ENCODE measurements around the gene TRIB2. TPM values are rescaled to one million over a fixed set of nuclear protein-coding genes. Genes with fewer than 3 reads are reported as not detected.
A peak's percentile ranks its signal among the peaks of the same experiment; 100 is the strongest.

The TRIB2 gene
- total RNA-seq, 1 donor from 2014 or later: 131 TPM

- Mint-ChIP-seq H3K4me1 (ENCODE audit: low read depth, unreplicated experiment) (peaks cover 36% of the 10 kb centered on the region), H3K27me3 (ENCODE audit: unreplicated experiment) (peaks cover 20% of the 10 kb centered on the region), H3K27ac (ENCODE audit: unreplicated experiment) (peak overlapping the region; percentile 100), H3K9me3 (ENCODE audit: unreplicated experiment) (peaks cover 24% of the 10 kb centered on the region), H3K4me3 (ENCODE audit: unreplicated experiment) (peak overlapping the region; percentile 98), H3K36me3 (ENCODE audit: unreplicated experiment) (peaks cover 19% of the 10 kb centered on the region)
- DNase-seq: no peak
- TF ChIP-seq, protein P1, sequence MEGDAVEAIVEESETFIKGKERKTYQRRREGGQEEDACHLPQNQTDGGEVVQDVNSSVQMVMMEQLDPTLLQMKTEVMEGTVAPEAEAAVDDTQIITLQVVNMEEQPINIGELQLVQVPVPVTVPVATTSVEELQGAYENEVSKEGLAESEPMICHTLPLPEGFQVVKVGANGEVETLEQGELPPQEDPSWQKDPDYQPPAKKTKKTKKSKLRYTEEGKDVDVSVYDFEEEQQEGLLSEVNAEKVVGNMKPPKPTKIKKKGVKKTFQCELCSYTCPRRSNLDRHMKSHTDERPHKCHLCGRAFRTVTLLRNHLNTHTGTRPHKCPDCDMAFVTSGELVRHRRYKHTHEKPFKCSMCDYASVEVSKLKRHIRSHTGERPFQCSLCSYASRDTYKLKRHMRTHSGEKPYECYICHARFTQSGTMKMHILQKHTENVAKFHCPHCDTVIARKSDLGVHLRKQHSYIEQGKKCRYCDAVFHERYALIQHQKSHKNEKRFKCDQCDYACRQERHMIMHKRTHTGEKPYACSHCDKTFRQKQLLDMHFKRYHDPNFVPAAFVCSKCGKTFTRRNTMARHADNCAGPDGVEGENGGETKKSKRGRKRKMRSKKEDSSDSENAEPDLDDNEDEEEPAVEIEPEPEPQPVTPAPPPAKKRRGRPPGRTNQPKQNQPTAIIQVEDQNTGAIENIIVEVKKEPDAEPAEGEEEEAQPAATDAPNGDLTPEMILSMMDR (IDR thresholded peaks at IDR 0.05; ENCODE audit: partially characterized antibody, unreplicated experiment): no peak
Measured at GRCh38 chr2:12720278-12720620, 3.5 kb downstream of the TRIB2 start.

GRCh38 chr2:12720754-12721378, 4.1 kb downstream of the TRIB2 start:
- H3K36me3 Mint-ChIP-seq (ENCODE audit: unreplicated experiment): peaks cover 19% of the 10 kb centered on the region
- H3K4me3 Mint-ChIP-seq (ENCODE audit: unreplicated experiment): peak overlapping the region; percentile 98
- no peak for DNase-seq
- peaks cover 24% of the 10 kb centered on the region for H3K9me3 Mint-ChIP-seq (ENCODE audit: unreplicated experiment)
- TF ChIP-seq, protein P1 (IDR thresholded peaks at IDR 0.05; ENCODE audit: partially characterized antibody, unreplicated experiment): no peak
- peaks cover 20% of the 10 kb centered on the region for H3K27me3 Mint-ChIP-seq (ENCODE audit: unreplicated experiment)
- peak overlapping the region; percentile 100 for H3K27ac Mint-ChIP-seq (ENCODE audit: unreplicated experiment)
- H3K4me1 Mint-ChIP-seq (ENCODE audit: low read depth, unreplicated experiment): peaks cover 36% of the 10 kb centered on the region

DNA sequence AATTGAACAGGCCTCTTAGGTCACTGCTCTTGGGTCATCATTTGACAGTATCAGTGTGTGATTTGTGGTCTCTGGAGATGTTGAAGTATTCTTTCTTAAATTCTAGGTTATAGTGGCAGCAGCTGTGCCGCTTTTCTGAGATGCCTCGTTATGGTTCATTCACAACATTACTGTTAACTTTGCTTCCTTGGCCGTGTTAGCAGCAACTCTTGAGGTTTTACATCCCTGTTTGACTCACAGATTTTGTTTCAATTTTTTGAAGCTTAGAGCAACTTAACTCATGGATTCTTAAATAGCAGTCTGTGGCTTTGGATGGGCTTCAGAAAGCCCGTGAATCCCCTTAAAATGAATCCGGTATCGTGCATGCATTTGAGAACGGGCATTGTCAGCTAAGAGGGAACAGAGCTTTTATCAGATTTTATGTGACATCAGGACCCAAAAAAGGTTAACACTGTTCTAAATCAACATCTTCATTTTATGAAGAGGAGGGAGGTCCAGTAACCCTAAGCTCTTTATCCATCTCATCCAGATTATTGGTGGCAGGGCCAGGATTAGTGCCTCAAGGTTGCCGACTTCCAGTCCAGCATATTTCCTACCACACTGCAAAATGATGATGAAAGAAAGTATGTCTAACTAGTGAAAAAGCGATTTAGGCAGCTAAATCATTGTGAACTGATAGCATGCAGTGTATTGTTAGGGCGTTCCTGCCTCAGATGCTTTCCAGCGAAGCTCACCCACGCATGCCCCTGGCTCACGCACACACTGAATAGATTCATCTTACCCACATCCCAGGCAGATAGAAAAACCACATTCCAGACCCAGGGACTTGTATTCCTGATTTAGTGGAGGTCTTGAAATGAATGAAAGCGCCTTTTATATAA, 5.1 kb downstream of the TRIB2 start:
- Mint-ChIP-seq H3K4me1 (ENCODE audit: low read depth, unreplicated experiment) (peaks cover 36% of the 10 kb centered on the region), H3K4me3 (ENCODE audit: unreplicated experiment) (peak overlapping the region; percentile 98), H3K27ac (ENCODE audit: unreplicated experiment) (peak overlapping the region; percentile 84), H3K27me3 (ENCODE audit: unreplicated experiment) (peaks cover 14% of the 10 kb centered on the region), H3K9me3 (ENCODE audit: unreplicated experiment) (peaks cover 22% of the 10 kb centered on the region), H3K36me3 (ENCODE audit: unreplicated experiment) (peaks cover 19% of the 10 kb centered on the region)
- TF ChIP-seq, protein P1 (IDR thresholded peaks at IDR 0.05; ENCODE audit: partially characterized antibody, unreplicated experiment): no peak
- DNase-seq: no peak

DNA sequence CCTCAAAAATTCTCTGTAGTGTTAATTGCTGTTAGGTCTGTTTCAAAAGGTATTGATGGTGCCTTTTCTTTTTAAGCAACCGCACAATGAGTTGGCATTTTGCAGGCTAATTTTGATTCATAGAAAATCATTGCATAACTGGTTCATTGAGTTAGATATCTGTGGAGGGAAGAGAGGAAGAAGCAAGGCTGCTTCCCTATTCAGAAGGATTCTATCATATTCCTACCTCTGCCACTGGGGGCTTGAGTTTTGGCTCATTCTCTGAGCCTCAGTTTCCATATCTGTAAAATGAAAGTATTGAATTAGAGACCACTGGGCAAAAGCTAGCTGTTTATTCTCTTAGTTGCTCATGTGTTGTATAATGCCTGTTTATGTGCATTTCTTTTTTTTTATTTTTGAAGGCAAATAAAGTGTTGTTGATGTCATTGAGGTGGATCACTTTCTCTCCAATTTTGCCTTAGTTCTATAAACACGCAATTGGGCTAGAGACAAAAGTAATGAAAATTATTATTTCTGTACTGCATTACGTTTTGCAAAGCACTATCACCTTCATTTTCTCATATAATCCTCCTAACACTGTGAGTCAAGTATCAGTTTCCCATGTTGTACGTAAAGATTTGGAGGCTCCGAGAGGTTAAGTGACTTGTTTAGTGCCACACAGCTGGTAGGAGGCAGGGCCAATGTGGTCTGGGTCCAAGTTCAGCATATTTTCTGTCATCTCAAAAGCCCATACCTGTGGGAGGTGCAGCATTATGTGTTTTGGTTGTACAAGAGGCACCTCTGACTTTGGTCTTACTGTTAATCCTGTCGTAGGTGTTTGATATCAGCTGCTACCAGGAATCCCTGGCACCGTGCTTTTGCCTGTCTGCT, 5.9 kb downstream of the TRIB2 start:
- DNase-seq: no peak
- H3K27me3 Mint-ChIP-seq (ENCODE audit: unreplicated experiment): peaks cover 11% of the 10 kb centered on the region
- peaks cover 19% of the 10 kb centered on the region for H3K36me3 Mint-ChIP-seq (ENCODE audit: unreplicated experiment)
- no peak overlapping the region for H3K27ac Mint-ChIP-seq (ENCODE audit: unreplicated experiment)
- TF ChIP-seq, protein P1 (IDR thresholded peaks at IDR 0.05; ENCODE audit: partially characterized antibody, unreplicated experiment): peak; percentile 24
- peak overlapping the region; percentile 98 for H3K4me3 Mint-ChIP-seq (ENCODE audit: unreplicated experiment)
- peaks cover 37% of the 10 kb centered on the region for H3K4me1 Mint-ChIP-seq (ENCODE audit: low read depth, unreplicated experiment)
- peaks cover 19% of the 10 kb centered on the region for H3K9me3 Mint-ChIP-seq (ENCODE audit: unreplicated experiment)

Data from glutamatergic neuron (in vitro differentiated cells).